Subcutaneous adipose tissue (tissue), 4 donors: ENCODE results near the gene HIVEP3. TPM values are rescaled to one million over a fixed set of nuclear protein-coding genes. Genes with fewer than 3 reads are reported as not detected.

Experiments used
- total RNA-seq, 4 donors: library from RNA; depleted of rRNA; stranded (reverse); fragments of >200 nt; gene quantifications; one replicate each; pipeline ENCODE4 v1.1.0, GENCODE V29; 2016
- TF ChIP-seq, protein P1 (sequence below): fragments of 450-650 bp; IDR thresholded peaks from one replicate; pipeline ENCODE4 v1.5.1; 2016; ENCODE audit warnings: low read depth, mild to moderate bottlenecking, control low read depth, antibody characterized with exemption, moderate library complexity

HIVEP3 gene
- total RNA-seq, 4 donors from 2014 or later, result 2.4 to 9.6 (median 5.0) TPM

DNA sequence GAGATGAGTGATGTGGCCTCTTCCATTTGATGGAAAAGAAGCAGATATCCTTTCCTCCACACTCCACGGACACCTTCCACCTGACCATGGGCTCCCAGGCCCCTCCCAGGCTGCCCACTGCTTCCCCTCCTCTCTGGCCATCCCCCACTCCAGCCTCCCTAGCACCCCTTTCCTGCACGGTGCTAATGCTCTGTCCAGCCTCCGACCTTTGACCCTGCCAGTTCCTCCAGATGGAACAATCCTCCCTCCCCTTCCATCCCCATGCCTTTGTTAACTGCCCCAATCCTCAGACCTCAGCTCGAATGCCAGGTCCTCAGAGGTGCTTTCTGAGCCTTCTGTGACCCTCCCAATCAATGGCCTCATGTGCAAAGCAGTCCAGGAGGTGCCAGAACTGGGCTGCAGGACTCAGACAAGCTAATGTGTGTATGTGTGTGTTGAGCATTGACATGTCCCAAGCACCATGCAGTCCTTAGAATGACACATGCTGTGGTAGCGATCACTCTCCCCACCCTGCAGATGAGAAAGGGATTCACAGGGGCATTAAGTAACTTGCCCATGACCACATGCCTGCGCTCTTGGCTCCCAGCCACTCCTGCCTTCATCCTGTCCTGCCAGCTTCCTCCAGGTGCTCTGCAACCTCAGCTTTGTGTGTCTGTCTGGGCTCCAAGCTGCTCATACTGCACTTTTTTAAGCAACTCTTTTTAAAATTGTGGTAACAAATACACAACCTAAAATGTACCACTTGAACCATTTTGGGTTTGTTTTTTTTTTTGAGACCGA is 370.8 kb downstream of the HIVEP3 start:
- TF ChIP-seq, protein P1, sequence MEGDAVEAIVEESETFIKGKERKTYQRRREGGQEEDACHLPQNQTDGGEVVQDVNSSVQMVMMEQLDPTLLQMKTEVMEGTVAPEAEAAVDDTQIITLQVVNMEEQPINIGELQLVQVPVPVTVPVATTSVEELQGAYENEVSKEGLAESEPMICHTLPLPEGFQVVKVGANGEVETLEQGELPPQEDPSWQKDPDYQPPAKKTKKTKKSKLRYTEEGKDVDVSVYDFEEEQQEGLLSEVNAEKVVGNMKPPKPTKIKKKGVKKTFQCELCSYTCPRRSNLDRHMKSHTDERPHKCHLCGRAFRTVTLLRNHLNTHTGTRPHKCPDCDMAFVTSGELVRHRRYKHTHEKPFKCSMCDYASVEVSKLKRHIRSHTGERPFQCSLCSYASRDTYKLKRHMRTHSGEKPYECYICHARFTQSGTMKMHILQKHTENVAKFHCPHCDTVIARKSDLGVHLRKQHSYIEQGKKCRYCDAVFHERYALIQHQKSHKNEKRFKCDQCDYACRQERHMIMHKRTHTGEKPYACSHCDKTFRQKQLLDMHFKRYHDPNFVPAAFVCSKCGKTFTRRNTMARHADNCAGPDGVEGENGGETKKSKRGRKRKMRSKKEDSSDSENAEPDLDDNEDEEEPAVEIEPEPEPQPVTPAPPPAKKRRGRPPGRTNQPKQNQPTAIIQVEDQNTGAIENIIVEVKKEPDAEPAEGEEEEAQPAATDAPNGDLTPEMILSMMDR, result no peak

DNA sequence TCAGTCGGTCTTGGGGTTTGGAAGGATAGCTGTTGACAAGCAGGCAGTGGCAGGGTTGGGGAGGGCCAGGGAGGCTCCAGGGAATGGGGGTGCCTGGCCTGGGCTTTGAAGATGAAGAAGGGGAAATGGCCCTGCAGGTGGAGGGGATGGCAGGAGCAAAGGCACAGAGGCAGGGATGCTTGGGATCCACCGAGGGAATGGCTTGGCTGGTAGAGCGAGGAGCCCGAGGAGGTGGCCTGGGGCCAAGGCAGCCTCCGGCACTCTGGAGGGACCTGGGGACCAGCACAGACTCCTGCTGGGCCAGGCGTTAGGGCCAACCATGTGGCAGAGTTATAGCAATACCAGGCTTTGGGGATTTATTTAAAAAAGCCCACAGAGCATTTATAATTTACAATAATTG is 371.4 kb downstream of the HIVEP3 start:
- TF ChIP-seq, protein P1, result no peak

DNA sequence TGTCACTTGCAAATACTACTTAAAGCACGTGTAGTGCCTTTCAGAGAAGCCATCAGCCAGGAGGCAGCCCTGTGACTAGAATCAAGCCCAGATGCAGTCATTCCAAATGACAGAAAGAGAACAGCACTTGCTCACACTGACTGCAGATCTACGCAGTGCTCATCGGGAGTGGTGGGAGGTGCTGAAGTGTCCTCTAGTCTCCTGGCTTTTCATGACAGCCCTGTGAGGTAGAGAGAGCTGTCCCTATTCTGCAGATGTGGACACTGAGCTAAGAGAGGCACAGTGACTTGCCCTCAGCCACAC is 371.9 kb downstream of the HIVEP3 start:
- TF ChIP-seq, protein P1, result no peak

DNA sequence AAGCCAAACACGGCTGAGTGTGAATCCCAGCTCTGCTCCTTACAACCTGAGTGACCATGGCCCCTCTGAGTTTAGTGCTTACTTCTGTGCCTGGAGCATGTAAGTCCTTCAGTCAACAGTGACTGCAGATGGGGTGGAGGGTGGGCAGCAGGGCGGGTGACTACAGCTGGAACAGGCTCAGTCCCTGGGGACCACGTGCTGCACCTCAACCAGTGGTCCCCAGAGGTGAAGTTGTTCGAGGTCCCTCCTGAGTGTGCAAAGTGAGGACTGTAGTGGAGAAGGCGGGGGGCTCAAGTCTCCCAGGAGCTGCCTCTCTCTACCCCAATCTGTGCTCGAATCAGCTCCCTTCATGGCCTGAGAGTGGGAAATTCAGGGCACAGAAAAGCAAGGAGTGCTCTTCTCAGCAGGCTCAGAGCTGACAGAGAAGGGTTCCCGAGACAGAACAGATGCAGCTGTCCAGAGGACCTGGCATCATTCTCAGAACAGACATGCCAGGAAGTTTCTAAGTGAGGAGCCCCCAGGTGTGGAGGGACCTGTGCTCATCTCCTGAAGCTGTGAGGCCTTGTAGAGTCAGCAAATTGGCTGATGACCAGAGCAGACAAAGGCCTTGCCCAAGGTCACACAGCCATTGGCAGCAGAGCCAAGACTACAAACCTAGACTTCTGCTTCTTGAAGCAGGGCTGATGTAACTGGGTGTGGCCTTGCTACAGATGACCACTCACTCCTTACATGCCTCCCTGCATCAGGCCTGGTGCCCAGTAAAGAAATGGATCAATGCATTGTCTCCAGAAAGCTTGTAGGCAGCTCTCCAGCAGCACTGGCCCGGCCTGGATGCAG is 372.5 kb downstream of the HIVEP3 start:
- TF ChIP-seq, protein P1, result no peak

DNA sequence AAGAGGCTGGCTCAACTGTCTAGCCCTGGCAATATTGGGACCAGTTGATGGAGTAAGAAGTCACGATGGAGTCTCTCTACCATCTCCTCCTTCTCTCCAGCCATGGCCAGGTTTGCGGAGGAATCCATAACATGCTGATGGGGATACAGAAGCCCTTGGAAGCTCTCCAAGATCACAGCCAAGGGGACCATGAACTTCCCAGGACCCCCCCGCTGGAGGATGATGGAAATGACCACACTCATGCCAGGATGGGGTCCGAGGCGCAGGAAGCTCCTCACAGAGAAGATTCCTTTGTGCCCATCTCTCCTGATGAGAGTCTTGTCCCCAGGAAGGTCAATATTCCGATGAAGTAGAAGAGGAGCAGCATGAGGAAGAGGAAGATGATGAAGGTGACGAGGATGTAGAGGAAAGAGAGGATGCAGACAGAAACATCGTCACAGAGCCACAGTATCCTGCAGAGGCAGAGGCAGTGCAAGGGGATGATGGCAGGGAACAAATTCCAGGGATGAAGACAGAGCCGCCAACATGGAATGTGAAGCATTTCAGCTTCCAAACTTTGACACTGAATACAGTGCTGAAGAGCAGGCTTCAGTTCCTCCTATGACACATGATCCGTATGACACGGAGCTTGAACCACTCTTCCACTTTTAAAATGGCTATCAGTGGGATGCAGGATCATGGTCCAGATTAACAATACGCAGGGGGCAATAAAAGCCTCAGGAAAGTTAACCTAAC is 376.4 kb downstream of the HIVEP3 start:
- TF ChIP-seq, protein P1, result no peak

DNA sequence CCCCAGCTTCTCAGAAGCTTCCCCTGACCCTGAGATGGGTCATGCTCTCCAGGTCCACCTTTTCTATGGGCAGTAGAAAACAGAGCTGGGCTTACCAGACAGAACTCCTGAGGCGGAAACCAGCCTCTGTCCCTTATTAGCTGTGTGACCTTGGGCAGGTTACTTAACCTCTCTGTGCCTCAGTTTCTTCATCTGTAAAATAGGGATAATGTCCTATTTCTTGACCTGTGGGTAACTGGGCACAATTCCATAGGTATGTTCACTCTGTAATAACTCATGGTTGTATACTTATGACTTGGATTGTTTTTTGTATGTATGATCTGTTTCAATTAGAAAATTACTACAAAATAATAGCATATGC is 377.1 kb downstream of the HIVEP3 start:
- TF ChIP-seq, protein P1, result no peak

DNA sequence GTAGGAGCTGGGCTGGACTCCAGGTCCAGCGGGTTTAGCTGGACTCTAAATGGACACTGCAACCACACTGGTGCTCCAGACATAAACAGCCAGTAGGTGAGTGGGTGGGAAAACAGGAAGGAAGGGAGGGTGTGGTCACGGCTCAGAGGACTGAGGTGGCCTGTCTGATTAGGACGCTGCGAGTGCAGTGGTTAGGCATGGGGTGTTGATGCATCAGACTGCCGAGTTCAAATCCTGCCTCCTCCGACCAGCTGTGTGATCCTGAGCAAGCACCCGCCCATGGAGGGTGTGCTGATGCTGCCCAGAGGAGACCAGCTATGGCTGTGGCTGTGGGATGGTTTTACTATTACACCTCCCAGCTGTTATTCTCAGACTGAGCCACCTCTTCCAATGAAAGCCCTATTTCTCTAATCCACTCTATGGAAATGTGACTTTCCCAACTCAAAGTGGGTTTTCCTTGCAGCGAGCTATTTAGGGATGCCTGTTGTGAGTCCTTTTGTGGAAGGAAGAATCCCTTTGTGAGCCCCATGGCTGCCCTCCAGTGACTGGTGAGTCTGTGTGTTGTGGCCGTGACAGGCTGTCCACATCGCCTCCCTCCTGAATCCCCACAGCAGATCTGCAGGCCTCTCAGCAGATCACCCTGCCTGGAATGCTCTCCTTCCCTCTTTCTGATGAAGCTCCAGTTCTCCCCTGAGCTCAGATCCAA is 377.7 kb downstream of the HIVEP3 start:
- TF ChIP-seq, protein P1, result no peak
